NCI-H510A treated with DMSO at 0.1 percent for 48 hours (cell line): ENCODE results near the gene CFAP65.
A peak's percentile ranks its signal among the peaks of the same experiment; 100 is the strongest.

Experiments used
- DNase-seq: peaks from one replicate; lab custom pipeline; 2025; lab: John Stamatoyannopoulos, UW

Gene CFAP65

DNA sequence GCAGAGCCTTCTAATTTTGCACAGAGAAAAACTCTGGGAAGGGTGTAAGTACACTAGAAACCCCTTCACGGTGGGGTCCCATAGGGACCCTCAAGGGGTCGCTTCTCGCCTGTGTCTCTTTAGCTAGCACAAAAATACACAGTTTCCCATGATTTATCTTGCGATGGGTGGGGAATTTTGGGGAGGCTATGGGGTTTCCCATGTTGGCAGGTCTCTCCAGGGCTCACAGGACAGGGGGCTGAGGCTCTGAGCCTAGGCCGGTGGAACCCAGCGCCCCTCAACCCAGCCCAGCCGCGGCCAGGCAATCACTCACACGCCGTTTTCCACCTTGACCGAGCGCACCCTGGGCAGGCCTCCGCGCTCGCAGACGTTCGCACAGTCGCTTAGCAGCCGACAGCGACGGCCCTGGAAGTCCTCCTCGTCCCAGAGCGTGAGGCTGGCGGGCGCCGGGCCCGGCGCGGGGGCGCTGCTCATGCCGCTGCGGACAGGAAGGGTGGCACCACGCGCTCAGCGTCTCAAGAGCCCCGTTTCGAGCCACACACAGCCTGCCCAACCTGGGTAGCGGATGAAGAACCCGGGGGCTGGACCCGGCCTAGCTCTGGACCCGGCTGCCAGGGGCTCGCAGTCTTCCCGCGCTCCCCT lies 48.5 kb downstream of the CFAP65 start:
- no peak for DNase-seq

DNA sequence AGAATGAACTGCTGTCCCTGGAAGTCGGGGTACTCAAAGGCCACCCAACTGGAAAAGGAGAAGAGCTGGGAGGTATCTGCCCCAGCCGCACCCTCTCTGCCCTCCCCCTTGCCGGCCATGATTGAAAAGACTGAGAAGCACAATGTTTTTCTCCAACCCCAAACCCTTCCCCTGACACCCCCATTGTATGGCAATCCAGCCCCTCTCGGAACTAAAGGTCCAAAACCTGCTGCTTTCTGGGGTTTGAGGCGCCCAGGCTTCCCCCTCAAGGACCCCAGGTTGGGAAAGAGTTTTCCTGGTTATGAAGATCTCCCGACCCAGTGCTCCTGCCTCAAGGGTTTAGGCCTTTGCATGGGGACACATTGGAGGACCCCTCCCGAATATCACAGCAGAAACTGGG lies 49.1 kb downstream of the CFAP65 start:
- no peak for DNase-seq

DNA sequence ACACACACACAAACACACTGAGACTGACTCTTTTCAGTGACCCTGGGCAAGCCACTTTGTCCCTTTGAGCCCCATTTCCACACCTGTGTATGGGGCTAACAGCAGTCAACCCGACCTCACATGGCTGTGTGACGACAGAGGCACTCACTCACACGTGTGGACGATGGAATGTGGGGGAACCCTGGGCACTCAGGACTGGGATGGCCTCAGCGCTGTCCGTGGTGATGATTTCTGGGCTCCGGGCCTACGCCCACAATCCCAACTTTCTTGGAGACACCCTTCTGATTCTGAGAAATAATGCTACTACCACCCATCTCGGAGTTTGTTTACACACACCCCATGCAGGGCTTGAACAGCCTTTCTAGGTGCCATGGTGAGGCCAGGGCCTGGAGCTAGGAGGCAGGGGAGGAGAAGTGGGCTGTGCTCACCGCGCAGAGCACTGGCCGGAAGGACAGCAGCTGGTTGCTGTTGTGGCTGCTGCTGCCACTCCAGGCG lies 49.6 kb downstream of the CFAP65 start:
- peak; percentile 15 for DNase-seq

DNA sequence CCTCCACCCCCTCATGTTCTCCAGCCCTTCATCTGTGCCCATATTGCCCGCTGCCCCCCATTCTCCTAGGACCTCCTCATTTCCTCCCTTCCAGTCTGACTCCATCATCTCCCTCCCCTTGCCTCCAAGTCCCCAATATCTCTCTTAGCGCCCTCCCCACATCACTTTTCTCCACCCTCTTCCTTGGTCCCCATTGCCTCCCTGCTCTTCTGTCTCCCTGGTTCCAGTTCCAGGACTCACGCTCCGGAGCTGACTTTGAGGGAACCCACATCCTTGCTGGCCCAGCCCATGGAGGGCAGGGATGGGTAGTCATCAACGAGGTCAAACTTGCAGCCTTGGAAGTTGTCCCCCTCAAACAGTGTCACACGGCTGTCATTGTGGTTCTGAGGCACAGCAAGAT lies 50.7 kb downstream of the CFAP65 start:
- no peak for DNase-seq

DNA sequence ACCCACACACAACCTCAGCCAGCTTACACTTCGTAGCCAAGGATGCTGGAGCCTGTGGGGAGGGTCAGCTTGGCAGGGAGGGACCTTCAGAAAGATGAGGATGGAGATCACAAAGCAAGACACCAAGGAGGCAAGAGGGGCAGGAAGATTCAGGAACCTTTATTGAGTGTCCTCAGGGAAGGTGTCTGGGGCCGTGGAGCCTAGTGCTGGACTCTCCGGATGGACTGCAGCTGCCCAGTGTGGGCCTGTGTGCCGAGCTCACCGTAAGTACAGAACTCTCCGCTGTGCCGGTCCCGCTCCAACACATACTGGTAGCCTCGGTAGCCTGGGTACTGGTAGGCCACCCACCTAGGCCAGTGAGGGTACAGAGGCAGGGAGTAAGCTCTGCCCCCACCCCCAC lies 51.3 kb downstream of the CFAP65 start:
- DNase-seq: no peak

DNA sequence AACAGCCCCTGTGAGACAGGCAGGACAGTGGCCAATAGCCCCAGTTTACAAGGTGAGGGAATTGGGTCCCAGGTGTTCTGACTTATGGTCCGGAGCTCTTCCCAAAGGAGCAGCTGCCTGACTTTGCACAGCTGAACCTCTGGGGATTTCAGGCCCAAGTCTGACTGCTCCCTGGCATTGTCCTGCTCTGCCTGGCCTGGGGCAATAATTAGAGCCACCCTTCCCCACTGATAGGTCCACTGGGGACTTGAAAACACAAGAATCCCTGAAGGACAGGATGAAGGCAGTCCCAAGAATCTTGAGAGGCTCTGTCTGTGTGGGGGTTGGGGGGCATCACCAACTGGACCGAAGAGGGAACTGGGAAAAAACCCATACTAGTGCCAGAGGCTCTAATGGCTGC lies 52.7 kb downstream of the CFAP65 start:
- no peak for DNase-seq

DNA sequence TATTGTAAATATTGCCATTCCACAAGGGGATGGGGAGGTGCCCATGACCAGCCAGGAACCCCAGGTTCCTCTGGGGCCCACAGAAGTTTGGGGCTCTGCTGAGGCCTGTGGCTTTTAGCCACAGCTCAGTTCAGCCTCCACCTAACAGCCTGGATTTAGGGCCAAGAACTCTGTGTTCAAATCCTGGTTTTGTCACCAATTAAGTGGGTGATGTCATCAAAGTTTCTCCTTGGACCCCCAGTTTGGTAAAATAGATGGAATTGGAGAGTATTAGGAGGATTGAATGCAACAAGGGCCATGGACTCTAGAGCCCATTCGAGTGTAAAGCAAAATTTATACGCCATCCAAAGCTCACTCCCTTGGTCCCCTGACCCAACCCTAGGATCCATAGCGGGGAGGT lies 53.2 kb downstream of the CFAP65 start:
- no peak for DNase-seq

DNA sequence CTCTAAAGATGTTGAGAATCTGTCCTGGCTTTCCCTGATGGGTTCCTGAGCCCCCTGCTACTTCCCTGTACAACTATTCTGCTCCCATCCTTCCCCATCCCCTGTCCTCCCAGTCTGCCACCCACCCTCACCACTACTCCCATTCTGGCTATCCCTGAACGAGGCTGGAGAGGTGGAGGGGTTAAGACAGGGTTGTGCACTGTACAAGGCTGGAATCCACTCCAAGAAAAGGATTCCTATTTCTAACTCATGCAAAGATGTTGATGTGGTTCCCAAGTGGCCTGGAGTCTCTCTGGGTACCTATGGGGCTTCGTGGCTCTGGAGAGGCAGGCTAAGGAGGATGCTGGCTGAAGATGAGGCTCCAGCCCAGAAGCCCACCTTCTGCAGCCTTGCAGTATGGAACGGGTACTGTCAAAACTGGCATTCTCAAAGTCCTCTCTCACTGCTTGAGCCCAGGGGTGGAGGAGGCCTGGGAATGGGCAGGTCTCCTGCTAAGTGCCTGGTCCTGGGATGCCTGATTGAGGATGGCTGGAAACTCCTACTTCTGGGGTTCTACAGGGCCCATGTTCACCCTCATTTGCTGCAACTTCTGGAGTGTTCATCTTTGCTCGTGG lies 55.1 kb downstream of the CFAP65 start:
- no peak for DNase-seq

DNA sequence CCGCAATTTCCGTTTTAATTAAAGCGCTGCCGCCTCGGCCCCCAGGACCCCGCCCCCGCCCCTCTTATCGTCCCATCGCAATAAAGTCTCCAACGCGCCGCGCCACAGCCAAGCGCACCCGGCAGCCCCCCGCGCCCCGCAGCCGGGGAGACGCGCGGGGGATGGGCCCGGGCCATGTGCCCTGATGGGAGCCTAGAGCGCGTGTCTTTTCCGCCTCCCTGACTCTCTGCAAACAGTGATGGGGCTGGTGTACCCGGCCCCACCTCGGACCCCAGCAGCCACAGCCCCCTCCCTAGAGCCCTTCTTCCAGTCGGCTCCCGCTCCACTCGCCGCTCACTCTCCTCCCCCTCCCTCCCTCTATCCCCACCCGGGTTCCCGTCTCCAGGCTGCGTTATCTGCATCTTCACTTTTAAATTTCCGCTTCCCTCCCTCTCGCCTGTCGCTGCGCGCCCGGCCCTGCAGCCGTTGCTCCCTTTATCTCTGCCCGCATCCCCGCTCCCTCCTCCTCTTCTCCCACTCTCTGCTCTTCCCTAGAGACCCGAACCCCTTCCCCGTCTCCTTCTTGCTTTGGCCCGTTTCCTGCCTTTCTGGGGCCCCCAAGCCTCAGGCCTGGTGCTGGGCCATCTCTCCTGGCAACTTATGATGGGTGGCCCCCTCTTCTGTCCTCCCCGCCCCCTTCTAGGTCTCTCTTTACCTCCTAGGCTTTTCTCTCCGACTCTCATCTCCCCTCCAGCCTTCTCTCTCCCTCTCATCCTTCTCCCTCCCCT lies 55.8 kb downstream of the CFAP65 start:
- DNase-seq: no peak

DNA sequence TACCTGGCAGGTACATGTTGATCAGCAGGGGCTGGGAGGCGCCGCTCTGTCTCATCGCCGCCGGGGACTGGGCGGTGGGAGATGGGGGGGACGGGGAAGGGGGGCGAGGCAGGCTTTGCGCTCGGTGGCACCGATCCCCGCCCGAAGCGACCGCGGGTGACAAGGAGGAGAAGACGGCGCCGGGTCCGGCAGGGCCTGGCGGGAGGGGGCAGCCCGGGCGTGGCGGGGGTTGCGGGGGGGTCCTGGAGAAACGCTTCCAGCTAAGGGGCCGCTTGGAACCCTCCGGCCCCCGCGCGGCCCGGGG lies 56.3 kb downstream of the CFAP65 start, which contains the start of gene FEV:
TSS of gene FEV (minus strand) at position 164 of the 304 bp plus-strand sequence. CDS start at position 55, 109 bp downstream.
- DNase-seq: no peak

DNA sequence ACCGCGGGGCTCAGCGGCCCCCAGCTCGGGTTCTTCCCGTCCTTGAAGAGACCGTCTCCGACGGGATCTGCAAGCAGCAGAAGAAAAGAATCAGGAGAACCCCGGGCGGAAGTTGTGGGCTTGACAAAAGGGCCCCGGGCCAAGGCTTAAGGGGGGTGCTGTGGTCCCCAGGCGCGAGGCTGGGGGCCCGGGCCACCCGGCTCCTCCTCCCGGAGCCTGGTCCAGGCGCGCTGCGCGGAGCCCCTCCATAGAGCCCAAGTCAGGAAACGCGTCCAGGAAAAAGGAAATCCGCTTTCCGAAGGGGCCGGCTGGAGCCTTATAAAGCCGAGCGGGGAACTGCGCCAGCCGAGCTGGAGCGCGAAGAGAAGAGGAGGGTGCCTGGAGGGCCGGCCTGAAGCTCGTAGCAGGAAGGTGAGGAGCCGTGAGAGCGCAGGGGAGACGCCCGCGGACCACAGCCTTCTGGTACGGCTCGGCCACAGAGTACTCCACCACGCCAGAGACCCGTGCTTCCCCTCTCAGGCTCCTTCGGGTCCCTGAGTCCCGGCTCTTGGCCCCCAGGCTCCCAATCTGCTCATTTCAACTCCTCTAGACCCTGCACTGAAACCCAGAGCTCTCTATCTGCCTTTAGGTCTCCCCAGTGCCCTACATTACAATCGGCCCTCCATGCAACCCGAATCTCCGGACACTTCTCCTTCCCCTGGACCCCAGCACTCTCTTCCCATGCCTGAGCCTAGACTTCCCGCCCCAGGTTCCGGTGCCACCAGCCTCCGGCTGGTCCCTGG lies 56.9 kb downstream of the CFAP65 start:
- DNase-seq: no peak

DNA sequence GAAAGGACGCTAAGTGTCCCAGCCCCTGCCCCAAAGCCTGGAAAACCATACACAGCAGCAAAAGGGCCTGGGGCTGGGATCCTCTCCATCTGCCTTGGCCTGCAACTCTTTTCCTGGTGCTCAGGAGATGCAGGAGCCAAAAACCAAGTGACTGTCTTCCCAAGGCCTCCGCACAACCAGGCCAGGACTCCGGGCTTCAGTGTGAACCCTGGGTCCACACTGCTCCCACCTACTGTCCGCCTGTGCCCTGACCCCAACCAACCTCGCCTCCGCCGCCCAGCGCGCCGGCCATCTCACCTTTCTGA lies 57.4 kb downstream of the CFAP65 start:
- no peak for DNase-seq

DNA sequence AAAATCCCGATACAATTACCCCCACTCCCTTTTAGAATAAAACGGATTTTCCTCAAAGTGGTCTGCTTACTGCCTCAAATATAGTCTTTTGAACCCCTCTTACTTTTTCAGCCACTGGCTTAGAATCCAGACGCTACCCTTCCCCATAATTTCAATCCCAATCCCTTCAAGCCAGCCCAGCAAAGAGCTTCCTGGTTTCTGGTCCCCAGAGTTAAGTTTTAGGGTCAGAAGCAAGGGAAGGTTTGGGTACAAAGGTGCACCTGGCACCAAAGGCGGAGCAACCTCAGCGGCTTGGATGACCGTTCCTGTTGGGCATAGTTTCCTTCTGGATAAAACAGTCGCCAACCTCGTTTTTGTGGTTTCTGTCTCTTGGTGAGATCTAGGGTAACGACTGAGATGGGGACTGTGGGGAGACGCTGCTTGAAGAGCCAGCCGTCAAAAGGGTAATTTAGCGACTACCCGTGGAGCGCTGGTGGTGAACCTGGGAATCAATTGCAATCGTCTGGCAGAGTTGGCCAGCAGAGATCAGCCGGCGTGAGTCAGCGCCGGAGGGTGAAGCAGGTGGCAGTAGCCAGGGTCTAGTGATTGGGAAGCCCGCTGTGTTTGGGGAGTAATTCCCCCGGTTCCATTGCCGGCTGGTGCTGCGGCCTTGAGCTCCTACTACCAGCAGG lies 57.9 kb downstream of the CFAP65 start:
- no peak for DNase-seq

DNA sequence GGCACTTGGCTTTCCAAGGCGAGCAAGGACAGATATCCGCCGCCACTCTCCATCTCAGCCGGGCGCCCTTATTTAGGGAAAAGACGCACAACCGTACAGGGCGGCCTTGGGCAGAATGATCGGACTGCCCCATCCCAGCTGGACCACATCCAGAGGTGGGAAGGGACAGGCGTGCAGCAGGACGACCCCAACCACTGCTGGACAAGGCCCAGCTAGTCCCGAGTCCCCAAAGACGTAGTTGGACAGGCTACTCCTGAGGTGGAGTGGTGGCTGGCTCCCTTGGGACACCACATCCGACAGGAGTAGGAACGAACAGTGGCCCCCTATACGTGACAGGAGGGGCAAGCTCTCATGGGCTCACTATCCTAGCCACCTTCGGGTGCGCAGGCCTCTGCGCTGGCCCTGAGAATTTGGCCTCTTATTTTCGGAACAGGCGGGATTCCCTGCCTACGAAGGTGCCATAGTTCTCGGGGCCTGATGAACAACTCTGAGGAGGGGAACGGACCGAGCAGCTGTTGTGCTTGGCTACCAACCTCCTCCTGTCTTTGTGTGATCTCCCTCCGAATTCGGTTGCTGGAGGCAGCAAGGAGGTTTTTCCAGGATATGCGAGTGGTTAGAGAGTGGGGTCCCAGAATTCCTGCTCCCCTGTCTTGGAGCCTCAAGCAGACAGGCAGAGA lies 58.6 kb downstream of the CFAP65 start:
- no peak for DNase-seq

DNA sequence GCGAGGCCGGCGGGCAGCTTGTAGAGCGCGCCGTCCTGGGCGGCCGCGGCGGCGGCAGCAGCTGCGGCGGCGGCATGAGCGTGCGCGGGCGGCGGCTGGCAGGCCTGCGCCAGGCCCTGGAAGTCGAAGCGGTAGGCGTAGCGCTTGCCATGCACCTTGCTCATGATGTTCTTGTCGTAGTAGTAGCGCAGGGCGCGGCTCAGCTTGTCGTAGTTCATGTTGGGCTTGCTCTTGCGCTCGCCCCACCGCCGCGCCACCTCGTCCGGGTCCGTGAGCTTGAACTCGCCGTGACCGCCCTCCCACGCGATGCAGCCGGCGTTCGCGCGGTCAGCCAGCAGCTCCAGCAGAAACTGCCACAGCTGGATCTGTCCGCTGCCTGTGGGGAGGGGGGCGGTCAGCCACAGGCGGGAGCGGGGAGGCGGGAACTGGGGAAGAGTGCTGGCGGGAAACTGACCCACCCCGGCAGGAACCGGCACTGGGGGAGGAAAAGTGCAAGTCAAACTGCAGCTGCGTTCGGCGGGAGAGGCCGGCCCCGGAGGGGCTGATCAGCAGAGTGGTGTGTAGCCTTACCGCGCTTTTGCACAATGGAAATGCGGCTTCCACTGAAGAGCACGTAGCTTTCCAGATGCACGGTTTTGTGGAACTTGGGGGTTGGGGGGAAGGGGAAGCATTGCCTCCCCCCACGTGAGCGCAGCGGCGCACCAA lies 59.3 kb downstream of the CFAP65 start:
- DNase-seq: peak; percentile 47

DNA sequence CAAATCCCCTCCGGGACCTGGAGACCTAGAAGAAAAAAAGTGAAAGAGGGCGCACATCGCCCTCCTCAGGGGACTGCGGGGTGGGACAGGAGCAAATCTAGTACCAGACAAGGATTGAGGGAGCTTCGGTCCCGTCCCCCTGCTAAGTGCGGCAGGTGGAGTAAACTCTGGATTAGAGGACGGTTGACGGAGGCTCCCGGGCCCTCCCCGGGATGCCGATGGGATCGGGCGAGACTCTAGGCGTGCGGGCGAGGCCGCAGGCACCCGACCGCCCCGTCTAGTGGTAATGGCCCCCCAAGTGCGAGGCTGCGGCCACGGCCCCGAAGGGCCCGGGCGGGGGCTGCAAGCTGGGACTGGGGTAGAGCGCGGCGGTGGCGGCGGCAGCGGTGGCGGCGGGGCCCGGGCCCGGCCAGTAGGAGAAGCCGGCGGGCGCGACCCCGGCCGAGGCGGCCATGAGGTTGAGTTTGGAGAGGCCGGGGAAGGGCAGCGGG lies 59.9 kb downstream of the CFAP65 start:
- DNase-seq: no peak

DNA sequence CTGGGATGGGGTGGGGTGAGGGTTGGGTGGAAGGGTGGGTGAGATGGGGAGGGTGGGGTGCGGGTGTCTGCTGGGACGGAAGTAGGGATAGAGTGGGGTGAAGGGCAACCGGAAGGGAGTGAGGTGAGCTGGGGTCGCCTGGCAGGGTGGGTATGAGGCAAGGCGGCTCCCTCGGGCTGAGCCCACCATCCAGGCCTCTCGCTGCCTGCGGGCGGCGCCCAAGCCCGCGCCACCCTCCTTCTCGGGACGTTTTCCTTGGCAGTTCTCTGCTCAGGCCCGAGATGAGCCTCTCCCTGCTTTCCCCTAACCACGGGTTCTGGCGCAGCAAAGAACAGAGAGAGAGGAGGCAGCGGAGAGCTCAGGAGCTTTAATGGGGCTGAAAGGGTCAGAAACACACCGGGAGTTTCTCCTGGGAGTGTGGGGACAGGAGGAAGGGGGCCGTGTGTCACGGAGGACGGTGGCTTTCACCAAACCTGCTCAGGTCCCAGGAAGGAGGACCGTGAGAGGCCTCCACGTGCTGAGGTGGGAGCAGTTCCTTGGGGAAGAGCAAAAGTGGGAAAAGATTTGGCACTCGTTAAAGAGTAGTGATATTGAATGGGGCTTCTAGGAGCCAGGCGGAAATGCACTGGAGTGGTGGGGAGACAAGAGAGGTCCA lies 60.5 kb downstream of the CFAP65 start:
- no peak for DNase-seq

DNA sequence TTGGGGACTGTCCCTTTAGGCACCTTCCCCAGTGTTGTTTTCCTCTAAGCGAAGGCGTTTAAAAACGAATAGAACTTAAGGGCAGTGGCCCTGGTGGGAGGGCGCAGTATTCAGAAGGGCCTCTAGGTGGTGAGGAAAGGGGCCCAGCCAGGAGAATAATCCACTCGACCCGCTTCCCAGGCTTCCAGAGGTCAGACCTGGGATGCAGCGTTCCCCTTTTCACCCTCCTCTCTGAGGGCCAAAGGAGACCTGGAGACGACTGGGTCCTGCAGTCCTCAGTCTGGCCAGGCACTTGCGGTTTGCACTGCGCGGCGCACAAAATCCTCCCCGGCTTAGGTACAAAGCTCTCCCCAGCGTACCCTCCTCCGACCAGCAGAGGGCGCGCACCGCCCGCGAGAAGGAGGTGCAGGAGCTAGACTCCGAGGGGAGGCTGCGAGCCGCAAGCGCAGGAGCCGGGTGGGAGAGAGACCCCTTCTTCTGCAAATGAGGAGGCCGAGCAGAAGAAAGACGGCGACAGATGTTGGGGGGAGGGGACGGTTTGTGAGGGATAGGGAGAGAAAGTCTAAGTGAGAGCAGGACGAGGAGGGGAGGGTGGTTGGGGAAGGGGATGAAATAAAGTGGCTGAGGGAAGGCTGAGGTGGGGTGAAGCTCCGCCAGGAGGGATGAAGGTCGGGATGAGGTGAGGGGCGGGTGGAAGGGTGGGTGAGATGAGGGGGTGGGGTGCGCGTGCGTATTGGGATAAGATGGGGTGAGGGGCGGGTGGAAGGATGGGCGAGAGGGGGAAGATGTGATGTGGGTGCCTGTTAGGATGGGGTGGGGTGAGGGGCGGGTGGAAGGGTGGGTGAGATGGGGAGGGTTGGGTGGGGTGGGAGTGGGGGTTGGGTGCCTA lies 61.2 kb downstream of the CFAP65 start:
- DNase-seq: peak; percentile 89
